ENCODE measurements around the gene VTN. TPM values are rescaled to one million over a fixed set of nuclear protein-coding genes. Genes with fewer than 3 reads are reported as not detected.

VTN gene, protein sequence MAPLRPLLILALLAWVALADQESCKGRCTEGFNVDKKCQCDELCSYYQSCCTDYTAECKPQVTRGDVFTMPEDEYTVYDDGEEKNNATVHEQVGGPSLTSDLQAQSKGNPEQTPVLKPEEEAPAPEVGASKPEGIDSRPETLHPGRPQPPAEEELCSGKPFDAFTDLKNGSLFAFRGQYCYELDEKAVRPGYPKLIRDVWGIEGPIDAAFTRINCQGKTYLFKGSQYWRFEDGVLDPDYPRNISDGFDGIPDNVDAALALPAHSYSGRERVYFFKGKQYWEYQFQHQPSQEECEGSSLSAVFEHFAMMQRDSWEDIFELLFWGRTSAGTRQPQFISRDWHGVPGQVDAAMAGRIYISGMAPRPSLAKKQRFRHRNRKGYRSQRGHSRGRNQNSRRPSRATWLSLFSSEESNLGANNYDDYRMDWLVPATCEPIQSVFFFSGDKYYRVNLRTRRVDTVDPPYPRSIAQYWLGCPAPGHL
- total RNA-seq: 0.13 TPM in 1 of 2 replicates, not detected in the other

DNA sequence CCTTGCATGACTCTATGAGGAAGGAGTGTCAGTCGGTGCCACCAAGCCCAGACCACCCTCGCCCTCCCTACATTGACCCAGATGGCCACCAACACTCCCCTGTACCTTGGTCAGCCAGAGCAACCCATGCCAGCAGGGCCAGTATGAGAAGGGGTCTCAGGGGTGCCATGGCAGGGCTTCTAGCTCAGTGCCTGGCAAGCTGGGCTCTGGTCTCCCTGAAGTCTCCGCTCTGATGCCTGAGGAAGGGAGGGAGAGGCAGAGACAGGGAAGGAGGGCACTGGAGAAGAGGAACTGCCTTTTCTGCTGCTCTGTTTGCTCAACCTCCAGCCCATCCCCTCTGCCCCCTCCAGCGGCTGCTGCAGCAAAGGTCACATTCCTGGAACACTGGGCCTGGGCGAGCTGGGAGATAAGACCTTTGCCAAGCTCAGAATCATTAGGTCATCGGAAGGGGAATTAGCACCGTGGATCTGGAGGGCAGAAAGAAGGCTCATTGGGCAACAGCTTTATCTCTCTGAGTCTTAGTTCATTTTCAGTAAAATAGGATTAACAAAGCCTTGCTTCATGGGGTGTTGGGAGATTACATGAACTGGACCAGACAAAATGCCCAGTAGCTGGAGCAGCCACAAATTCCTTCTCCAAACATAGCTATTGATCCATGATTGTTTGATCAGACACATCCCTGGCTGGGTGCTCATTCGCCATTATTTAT, at the start of gene VTN:
Gene VTN, minus strand, starts transcription at position 273 of the 709 bp plus-strand sequence. Its CDS starts 104 bp downstream, at position 169.

DNA sequence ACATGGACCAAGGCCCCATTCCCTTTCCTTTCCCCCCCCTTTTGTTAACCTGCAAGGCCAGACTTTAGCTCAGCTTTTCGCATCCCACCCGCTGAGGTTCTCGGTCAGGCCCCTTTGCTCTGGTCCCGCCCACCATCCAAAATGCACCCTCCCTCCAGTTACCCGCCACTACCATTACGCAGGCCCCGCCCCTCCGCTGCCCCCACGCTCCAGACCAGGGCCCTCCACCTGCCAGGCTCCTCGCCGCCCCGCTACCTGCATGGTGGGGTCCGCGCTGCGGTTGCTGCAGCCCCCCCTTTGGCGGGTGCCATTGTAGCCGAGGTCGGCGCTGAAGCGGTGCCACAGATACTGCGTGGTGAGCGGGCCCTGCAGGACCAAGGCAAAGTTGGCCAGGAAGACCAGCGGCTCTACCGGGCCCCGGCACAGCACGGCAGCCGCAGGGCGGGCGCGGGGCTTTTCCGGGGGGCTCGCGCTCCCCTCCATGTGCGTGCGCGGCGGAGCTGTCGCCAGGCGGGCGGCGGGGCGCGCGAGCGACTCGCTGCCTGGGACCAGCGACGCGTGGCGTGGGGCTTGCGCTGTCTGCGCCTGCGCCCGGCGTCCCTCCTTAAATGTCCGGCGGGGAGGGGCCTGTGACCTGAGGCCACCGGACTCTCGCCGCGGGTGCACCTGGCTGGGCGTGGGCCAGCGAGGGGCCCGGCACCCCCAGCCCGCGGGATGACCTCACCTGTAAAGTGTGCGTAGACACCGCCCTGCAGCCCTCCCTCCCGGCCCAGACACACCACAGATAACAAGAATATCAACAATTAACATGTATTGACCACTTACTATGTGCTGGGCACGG, 35.7 kb upstream of the VTN start, which contains the start of gene SLC46A1:
Gene SLC46A1, minus strand, starts transcription at position 581 of the 841 bp plus-strand sequence. Its CDS starts 98 bp downstream, at position 483.

DNA sequence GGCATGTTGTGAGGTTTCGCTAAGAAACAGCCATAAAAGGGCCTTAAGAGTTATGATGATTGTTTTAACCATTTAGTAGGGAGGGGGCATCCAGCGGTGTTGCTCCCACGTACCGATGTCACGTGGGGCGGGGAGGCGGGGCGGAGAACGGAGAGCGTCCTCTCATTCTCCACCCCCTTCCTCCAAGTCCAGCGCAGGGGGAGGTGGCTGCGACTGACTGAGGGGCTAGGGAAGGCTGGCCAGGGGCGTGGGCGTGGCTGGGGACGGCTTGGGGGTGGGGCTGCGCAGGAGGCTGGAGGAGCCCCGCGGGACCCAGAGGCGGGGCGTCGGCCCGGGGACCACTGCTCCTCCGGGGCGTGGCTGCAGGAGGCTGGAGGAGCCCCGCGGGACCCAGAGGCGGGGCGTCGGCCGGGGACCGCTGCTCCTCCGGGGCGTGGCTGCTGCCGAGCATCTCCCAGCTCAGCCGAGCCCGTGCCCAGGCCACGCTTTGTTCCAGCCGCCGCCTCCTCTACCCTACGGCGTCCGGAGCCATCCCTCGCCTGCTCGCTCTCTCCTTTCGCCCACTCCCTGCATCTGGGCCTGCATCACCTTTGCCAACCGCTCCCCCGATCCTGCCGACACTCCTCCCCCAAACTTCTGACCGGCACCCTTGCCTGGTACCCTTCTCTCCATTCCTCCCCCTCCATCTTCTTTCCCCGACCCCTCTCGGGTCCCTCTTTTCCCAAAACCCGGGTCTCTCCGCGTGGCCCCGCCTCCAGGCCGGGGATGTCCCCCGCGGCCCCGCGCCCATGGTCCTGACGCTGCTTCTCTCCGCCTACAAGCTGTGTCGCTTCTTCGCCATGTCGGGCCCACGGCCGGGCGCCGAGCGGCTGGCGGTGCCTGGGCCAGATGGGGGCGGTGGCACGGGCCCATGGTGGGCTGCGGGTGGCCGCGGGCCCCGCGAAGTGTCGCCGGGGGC, 1.4 kb upstream of the VTN start, which contains the start of gene SARM1:
Gene SARM1, plus strand, starts transcription at position 450 of the 958 bp plus-strand sequence. Its CDS starts 339 bp downstream, at position 789.

DNA sequence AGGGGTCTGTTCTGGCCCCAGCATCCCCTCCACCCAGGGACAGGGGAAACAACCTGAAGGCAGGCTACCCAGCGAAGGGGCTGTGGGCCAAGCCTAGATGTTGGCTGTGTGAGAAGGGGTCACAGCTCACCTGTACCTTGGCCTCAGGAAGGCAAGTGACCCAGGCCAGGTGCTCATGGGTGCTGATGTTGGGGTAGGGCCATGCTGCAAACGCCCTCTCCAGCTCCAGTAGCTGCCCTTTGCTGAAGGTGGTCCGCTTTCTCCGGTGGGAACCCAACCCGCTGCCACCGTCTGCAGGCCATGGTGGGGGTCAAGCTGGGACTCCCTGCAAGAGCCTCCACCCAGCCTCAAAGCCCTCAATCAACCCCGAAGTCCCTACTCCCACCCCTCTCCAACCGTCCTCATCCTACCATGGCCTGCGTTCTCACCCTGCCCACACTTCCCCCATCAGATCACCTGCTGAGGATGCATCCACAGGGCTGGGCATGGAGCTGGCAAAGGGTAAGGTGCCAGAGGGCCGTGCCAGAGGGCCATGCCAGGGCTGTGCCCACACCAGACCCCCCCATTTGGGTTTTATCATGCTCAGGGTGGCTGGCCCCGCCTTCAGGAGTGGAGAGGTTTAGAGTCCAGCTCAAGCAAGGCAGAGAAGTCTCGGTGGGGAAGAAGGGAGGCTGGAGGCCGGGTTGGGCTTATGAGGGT, 5.3 kb downstream of the VTN start, which contains the start of gene SEBOX:
Gene SEBOX, minus strand, starts transcription at position 535 of the 699 bp plus-strand sequence. Its CDS starts 48 bp downstream, at position 487.

DNA sequence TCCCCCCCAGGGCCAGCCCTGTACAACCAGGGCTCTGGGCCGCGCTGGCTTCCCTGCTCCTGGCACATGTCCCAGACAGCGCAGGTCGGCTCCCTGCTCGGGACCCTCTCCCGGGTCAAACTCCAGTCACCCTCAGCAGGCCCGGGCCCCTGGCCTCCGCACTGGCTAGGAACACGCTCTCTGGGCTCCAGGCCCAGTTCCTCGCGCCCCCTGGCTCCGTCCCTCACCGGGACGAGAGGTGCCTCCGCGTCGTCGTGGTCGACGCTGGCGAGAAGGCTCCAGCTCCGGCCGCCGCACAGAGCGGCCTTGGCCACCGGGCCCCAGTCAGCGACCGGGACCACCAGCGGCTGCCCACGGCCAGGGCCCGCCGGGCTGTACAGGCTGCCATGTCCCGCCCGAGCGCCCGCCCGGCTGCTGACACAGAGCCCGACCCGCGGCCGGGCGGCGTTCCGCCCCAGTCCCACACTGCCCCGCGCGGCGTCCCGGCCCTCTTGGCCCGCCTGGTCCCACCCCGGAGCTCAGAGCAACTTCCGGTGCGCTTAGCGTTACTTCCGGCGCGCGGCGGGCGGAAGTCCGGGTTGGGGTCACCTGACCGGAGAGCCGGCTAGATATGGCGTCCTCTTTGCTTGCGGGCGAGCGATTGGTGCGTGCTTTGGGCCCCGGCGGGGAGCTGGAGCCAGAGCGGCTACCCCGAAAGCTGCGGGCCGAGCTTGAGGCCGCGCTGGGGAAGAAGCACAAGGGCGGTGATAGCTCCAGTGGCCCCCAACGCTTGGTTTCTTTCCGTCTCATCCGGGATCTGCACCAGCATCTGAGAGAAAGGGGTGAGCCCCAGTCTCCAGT, 12.8 kb downstream of the VTN start, which contains the start of gene POLDIP2:
Gene POLDIP2, minus strand, starts transcription at position 467 of the 840 bp plus-strand sequence. Its CDS starts 79 bp downstream, at position 388.

DNA sequence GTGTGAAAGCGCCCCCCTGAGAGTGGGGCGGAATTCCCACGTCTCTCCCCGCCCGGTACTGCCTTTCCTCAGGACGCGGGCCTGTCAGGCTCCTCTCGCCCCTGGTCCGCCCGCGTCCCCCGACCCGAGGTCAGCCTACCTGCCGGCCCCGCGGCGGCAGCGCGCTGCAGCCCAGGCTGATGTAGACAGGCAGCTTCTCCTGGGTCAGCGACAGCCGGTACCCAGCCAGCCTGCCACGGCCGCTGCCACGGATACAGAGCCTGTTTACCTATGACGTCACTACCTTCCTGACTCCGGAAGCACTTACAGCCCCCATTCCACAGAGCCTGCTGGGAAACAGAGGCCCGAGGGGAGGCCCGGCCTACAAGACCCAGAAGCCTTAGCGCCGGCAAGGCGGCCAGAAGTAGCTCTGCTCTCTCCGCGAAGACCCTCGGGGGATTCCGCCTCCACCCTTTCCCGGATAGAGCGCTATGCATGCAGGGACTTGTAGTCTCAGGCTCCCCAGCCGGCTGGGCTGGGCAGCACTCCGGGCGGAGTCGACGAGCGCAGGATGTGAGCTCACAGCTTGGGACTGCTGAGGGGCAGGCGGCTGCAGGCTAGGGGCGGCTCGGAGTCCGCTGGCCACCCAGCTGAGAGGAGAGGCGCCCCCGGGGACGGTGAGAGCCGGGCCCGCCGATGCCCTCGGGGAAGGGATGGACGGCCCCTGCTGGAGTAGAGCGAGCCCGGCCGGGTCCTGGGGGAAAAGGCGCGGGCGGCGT, 34.7 kb downstream of the VTN start, which contains the start of the genes IFT20 and TNFAIP1:
Gene IFT20, minus strand, starts transcription at position 272 of the 758 bp plus-strand sequence. CDS start 3,487 bp downstream, outside the sequence.
Gene TNFAIP1, plus strand, starts transcription at position 561 of the 758 bp plus-strand sequence. CDS start 3,761 bp downstream, outside the sequence.

DNA sequence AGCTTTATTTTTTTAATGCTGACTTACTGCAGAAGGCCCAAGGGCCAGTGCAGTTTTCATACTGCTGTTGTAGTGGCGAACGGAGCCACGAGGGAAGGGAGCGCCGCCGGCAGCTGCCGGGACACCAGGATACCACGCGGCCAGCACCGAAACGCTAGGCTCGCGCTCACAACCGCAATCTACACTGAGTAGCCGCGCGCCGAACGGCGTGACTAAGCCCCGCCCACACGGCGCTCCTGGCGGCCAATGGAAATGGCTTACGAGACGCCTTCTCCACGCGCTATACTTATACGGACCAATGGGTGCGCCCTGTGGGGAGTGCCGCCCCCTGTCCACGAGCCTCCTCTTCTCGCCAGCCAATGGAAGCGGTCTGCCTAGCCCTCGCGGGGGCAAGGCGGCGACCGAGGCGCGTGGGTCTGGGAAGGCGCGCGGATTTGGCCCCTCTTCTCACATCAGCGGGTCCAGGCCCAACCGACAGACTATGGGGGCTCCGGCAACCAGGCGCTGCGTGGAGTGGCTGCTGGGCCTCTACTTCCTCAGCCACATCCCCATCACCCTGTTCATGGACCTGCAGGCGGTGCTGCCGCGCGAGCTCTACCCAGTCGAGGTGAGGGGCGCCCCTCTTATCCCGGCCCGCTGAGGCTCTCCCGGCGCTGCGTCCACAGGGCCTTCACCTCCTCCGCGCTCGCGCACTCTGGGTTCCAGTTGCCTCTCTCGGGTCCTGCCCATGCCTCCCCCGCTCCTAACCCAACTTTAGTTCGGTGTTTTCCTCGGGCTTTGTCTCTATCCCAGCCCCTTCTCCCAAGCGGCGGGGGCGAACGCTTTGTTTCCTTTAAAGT, 51.1 kb downstream of the VTN start, which contains the start of gene TMEM97:
Gene TMEM97, plus strand, starts transcription at position 442 of the 839 bp plus-strand sequence. Its CDS starts 40 bp downstream, at position 482.

Other genes starting within 250 kb of the VTN start
- gene TMEM97, start 51.1 kb downstream of the VTN start, total RNA-seq: 14.7 and 29.7 TPM in 2 replicates
- 20.7 and 32.5 TPM in 2 replicates for gene IFT20, start 34.8 kb downstream of the VTN start, total RNA-seq
- gene TNFAIP1, start 34.5 kb downstream of the VTN start, total RNA-seq: 54.1 and 71.2 TPM in 2 replicates
- 122 and 145 TPM in 2 replicates for gene POLDIP2, start 12.8 kb downstream of the VTN start, total RNA-seq
- not detected in 2 replicates for gene SEBOX, start 5.1 kb downstream of the VTN start, total RNA-seq
- 5.4 and 10.8 TPM in 2 replicates for gene SARM1, start 1.4 kb upstream of the VTN start, total RNA-seq
- 1.1 and 5.7 TPM in 2 replicates for gene SLC46A1, start 35.9 kb upstream of the VTN start, total RNA-seq
- not detected in 2 replicates for gene SLC13A2, start 103.3 kb upstream of the VTN start, total RNA-seq
- not detected in 2 replicates for gene FOXN1, start 136.0 kb upstream of the VTN start, total RNA-seq
- gene UNC119, start 182.3 kb upstream of the VTN start, total RNA-seq: 31.9 and 40.9 TPM in 2 replicates
- gene PIGS, start 201.2 kb upstream of the VTN start, total RNA-seq: 76.3 and 162 TPM in 2 replicates
- 14.8 and 39.7 TPM in 2 replicates for gene ALDOC, start 206.6 kb upstream of the VTN start, total RNA-seq
- gene SPAG5, start 228.7 kb upstream of the VTN start, total RNA-seq: 3.5 and 84.2 TPM in 2 replicates
- gene RSKR, start 243.9 kb upstream of the VTN start, total RNA-seq: 2.9 and 3.4 TPM in 2 replicates